ENCODE results near the gene MAP2K6. TPM values are rescaled to one million over a fixed set of nuclear protein-coding genes. Genes with fewer than 3 reads are reported as not detected.

MAP2K6 gene
- total and polyA plus RNA-seq, 2 of the 8 experiments (the other 6 are each of a cell fraction or from before 2014, with no cell fraction given) = 11.0 to 44.1 TPM

GRCh38 chr17:69471406-69471805 is 56.9 kb downstream of the MAP2K6 start:
- FAIRE-seq = no peak
- H3K14ac ChIP-seq (ENCODE audit: insufficient read length) = no peak overlapping the region
- no peaks in the 10 kb centered on the region for H3K27me3 ChIP-seq (replicated peaks in 1 of 4; ENCODE audit: control insufficient read depth in 3 of 4, extremely low read depth in 1 of 4, insufficient read depth in 3 of 4, low read length in 3 of 4)
- H3K27ac ChIP-seq (ENCODE audit: low read depth, low read length) = no peak overlapping the region
- H3K4me1 ChIP-seq (replicated peaks in 1 of 4; ENCODE audit: control insufficient read depth in 3 of 4, insufficient read depth in 4 of 4, low read length in 3 of 4) = peaks cover 0 to 15% (median 9%) of the 10 kb centered on the region in 4 experiments; a peak in 4 of 7 replicates
- H3K4me2 ChIP-seq (ENCODE audit: insufficient read depth in 1 of 2, low read depth in 2 of 2, low read length in 2 of 2) = no peak overlapping the region
- H3K18ac ChIP-seq (ENCODE audit: extremely low read depth, low read length) = no peak overlapping the region
- H3K23ac ChIP-seq (ENCODE audit: insufficient read length) = no peak overlapping the region
- ChIA-PET POLR2A (ENCODE audit: partially characterized antibody) (interaction anchor here (1.2 kb wide), 1 partner anchor 20 kb away, joined by 5 read pairs; no protein-coding TSS in a partner anchor), CTCF (ENCODE audit: partially characterized antibody) (interaction anchor here (0.8 to 1.2 kb wide), 6 partner anchors 11 to 78 kb away, joined by 3 to 4 read pairs (median 3); partner anchors contain the start of gene MAP2K6)
- no peak overlapping the region for H3K4ac ChIP-seq (replicated peaks; ENCODE audit: insufficient read length, low read depth, low read length)
- H3K56ac ChIP-seq (replicated peaks; ENCODE audit: insufficient read length, low read depth, low read length) = no peak overlapping the region
- H2BK20ac ChIP-seq (ENCODE audit: low read length) = no peak overlapping the region
- no peak overlapping the region for H3K4me3 ChIP-seq (ENCODE audit: extremely low read depth in 1 of 4, insufficient read depth in 2 of 4, low read depth in 3 of 4, low read length in 4 of 4)
- H3K23me2 ChIP-seq (ENCODE audit: low read depth, low read length) = no peaks in the 10 kb centered on the region
- no peak overlapping the region for H2AK5ac ChIP-seq (ENCODE audit: low read depth, low read length)
- no peak overlapping the region for H2AFZ ChIP-seq (ENCODE audit: low read length)
- no peak overlapping the region for H2BK15ac ChIP-seq (ENCODE audit: low read length)
- H3K9ac ChIP-seq (replicated peaks in 1 of 4; ENCODE audit: extremely low read depth in 1 of 4, low read depth in 3 of 4, low read length in 3 of 4) = no peak overlapping the region
- H4K91ac ChIP-seq (replicated peaks; ENCODE audit: insufficient read length, low read length) = no peak overlapping the region
- no peak overlapping the region for H4K8ac ChIP-seq (ENCODE audit: extremely low read depth, insufficient read depth, low read length)
- no peaks in the 10 kb centered on the region; a peak in 1 of 4 replicates for H3K9me3 ChIP-seq (ENCODE audit: insufficient read depth in 2 of 2, low read depth in 1 of 2, low read length in 1 of 2)
- H2BK5ac ChIP-seq (ENCODE audit: low read depth, low read length) = no peak overlapping the region
- H3K36me3 ChIP-seq (ENCODE audit: control insufficient read depth in 2 of 4, insufficient read depth in 4 of 4, low read length in 3 of 4) = peaks cover 0 to 3% (median 0%) of the 10 kb centered on the region in 4 experiments; a peak in 1 of 8 replicates
- TF ChIP-seq HDAC2 (IDR thresholded peaks at IDR 0.05; ENCODE audit: borderline replicate concordance in 1 of 2, low read depth in 2 of 2, low read length in 2 of 2) (no peak), EZH2 (IDR thresholded peaks at IDR 0.05; ENCODE audit: low read depth, low read length, severe bottlenecking) (no peak)
- no peak overlapping the region for H4K5ac ChIP-seq (ENCODE audit: insufficient read length, low read depth, low read length)
- no peaks in the 10 kb centered on the region for H4K20me1 ChIP-seq (replicated peaks in 1 of 2; ENCODE audit: control insufficient read depth in 1 of 2, insufficient read depth in 2 of 2, low read length in 2 of 2)
- no peak overlapping the region for H2BK12ac ChIP-seq (ENCODE audit: low read depth, low read length)
- 94% methylated on average over 3 of the region's 3 CpGs; no CpG with 5 or more reads in 1 of the 2 experiments for WGBS, 2 experiments (ENCODE audit: extremely low coverage in 1 of 2, insufficient coverage in 1 of 2, insufficient read length in 1 of 2, insufficient replicate concordance in 2 of 2, low coverage in 1 of 2, low lambda C conversion rate in 2 of 2, missing lambda C conversion rate in 1 of 2)
- H3K79me1 ChIP-seq (ENCODE audit: low read depth, low read length) = no peaks in the 10 kb centered on the region
- peaks cover 0 to 15% of the 10 kb centered on the region in 2 experiments; a peak in 2 of 4 replicates for H3K79me2 ChIP-seq (ENCODE audit: control insufficient read depth in 1 of 2, insufficient read depth in 2 of 2, low read length in 2 of 2)
- no peak overlapping the region for H2BK120ac ChIP-seq (replicated peaks; ENCODE audit: low read depth, low read length)
- no peak for DNase-seq (ENCODE audit: low read depth in 1 of 2, low spot score in 2 of 2)

Data from H1 (cell line).